Esophagus muscularis mucosa (tissue), 4 donors: ENCODE results near the gene AKAP6.

Source experiments
- CTCF ChIP-seq, 3 experiments: fragments of 200-600 bp in 2 of 3; fragments of 450-650 bp in 1 of 3; sonication (generic) in 2 of 3; IDR thresholded peaks; one replicate each; pipeline ENCODE4 v1.5.1; 2017 to 2019; ENCODE audit warnings: antibody characterized with exemption in 3 of 3, mild to moderate bottlenecking in 2 of 3, moderate library complexity in 1 of 3
- EP300 ChIP-seq: sonication (generic); formaldehyde crosslinking; IDR thresholded peaks from one replicate; pipeline ENCODE4 v1.6.1; 2017; ENCODE audit warnings: antibody characterized with exemption
- POLR2A ChIP-seq: fragments of 450-650 bp; IDR thresholded peaks from one replicate; pipeline ENCODE4 v1.6.1; 2017; ENCODE audit warnings: antibody characterized with exemption, moderate library complexity, mild to moderate bottlenecking, low read depth
- POLR2AphosphoS5 ChIP-seq, 2 donors: sonication (generic); formaldehyde crosslinking; IDR thresholded peaks; one replicate each; pipeline ENCODE4 v1.6.1; 2017; ENCODE audit warnings: antibody characterized with exemption in 2 of 2

GRCh38 chr14:32307881-32308582 is 21.1 kb upstream of the AKAP6 start:
- TF ChIP-seq POLR2A: no peak
- no peak for TF ChIP-seq CTCF (IDR thresholded peaks at IDR 0.05)
- TF ChIP-seq POLR2AphosphoS5 (IDR thresholded peaks at IDR 0.05): no peak
- TF ChIP-seq EP300: no peak
